GM18499 (cell line): ENCODE results near the gene FAM72B.
"Not testable (repeated sequence)": the region's sequence is repeated elsewhere in the genome, so short reads cannot be mapped to it uniquely, and the experiment has no call there.

ENCODE experiments used
- ATAC-seq: cut with Tn5 transposase; IDR thresholded peaks from one replicate; pipeline ENCODE4 v1.9.1; 2021; ENCODE audit warnings: moderate number of reproducible peaks; ENCODE audit not compliant: insufficient read depth, unreplicated experiment

FAM72B gene

DNA sequence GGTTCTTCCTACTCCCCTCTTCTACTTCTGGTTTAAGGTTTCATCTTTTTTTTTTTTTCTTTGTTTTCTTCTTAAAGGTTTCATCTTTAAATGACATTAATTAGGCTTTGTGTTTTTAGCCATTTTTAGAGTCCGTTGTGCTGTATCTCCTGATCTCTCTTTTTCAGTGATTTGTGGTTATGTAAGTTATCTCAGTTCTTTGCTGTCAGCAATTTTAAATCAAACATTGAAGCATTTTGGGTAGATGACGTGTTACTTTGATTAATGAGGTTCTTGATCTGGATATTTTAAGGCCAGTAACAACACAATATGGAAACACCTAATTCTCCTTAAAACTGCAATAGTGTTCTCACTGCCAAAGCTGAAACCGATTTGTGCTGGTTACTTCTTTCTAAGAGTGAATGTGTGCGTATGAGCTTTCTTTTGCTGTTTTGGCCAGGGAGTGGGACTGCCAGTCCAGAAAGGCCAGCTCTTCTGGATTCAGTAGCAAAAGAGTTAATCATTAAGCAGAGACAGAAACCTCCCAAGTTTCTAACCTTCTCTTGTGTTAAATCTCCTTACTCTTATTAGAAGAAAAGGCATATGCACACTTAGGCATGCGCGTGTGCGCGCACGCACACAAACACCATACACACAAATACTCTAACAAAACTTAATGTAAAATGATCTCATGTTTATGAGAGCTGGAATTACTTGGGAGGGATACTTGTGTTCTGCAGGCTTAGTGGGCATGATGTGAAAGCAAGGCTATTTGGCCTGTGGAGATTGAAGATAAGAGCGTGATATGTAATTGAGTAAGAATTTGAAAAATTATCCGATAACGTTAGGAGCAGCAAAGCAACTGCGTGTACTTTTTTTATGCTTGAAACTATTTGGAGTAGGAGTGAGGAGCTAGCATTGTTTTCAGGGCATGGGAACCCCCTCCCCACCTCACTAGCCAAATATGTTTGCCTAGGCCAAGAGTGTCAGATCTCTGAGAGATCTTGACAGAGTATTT, 17.1 kb upstream of the FAM72B start:
- ATAC-seq, result not testable (repeated sequence)

DNA sequence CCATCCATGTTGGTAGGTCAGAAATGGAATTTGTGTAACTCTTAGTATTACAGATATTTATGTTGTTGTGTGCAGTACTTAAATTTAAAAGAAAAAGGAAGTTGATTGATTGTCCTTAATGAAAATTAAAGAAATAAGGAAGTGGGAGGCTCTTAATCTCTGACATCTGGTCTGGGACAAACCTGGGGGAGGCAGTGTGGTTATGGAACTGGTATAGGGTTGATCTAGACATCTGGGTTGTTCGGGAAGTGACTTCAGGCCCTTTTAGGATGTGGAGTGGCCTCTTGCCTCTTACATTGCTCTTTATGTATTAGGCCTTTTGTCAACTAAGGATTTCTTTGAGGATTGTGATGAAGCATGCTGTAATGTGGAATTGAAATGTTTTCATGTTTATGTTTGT, 16.1 kb upstream of the FAM72B start:
- not testable (repeated sequence) for ATAC-seq

DNA sequence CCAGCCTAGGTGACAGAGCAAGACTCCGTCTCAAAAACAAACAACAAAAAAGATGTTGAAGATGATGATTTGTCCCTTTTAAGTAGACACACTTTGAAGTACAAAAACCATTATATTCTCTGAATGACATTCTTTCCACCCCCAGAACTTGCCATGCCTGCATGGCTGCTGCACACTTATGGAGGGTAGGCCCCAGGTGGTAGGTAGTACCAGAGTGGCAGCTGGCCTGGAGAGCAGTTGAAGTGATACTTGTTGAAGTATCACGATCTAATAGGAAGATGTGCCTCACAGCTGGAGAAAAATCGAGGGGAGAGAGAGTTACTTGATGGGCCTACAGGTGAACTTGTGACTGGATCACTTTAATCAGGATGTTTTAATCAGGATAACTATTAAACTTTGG, 15.6 kb upstream of the FAM72B start:
- ATAC-seq, result not testable (repeated sequence)

DNA sequence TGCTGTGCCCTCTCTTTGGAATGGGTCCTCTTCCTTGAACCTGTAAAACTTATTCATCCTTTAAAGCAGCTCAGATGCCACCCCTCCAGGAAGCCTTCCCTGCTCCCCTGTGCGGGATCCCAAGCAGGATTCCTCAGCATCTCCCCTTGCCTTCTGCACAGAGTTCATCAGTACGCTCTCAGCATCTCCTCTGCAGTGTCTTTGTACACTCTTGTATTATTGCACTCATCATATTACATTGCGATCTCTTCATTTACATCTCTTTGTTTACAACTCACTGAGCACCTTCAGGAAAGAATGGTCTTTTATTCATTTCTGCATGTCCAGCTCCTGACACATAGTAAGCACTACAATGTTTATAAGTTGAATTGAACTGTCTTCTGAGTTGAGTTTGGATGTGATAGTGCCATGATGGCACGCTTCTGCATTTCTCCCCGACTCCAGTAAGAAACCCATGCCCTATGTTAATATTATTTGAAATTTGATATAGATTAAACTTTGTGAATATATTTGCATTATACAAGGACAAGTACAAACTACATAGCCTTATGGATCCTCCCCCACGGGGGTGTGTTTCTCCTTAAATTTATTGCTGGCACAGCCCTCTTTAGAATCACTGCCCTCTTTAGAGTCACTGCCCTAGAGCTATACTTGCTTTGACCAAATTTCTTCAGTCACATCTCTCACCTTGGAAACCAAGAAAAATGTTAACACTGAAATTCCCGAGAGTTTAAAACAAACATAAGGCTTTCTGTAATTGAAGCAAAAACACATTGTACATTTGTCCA, 13.1 kb upstream of the FAM72B start:
- ATAC-seq, result not testable (repeated sequence)

DNA sequence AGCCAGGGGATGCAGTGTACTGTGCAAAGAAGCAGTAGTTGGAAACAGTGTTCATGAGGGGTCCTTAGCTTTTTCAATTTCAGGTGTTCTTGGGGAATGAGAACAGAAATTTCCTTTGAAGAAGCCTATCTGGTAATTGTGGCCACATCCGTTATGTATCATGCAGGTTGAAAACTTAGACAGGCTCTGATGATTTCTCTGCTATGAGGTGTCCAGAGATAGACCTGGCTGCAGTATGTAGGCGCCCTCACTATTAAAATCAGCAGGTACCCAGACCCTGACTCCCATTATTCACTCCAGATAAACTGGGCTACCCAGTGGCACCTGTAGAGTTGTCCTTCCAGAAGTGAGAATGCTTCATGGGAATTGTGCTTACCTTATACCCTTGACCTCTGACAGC, 8.4 kb upstream of the FAM72B start:
- not testable (repeated sequence) for ATAC-seq

DNA sequence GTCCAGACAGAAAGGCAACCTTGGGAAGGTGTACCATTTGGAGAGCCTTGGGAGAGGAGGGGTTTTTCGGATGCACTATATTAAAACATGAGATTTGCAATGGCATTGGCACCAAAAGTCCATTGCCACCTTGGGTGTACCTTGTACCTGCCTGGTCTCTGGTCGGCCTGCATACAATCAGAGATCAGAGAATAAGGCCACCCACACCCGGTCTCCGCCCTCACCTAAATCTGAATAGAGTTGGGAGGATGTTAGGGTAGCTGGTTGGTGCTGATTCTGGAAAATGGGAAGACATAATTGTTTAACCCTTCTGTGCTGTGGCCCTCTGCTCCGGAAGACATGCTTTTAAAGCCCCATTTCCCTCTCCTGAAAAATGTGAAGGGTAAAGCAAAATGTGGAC, 3.8 kb upstream of the FAM72B start:
- ATAC-seq, result not testable (repeated sequence)

DNA sequence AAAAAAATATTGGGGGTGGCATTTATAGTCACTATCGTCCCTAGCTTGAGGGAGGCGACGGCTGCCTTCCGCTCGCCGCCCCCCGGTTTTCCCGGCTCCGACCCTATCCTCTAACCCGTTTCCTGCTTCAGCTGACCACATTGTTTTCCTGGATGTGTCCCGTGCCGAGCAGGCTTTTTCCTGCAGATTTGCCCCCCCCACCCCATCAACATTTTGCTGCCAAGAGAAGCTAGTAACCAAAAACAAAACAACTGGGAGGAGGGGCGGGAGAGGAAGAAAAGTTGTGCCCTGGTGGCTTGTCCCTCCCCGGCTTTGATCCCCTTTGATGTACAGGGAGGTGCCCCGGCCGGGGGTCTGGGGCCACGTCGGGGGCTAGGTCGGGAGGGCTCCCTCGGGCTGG, 2.1 kb upstream of the FAM72B start:
- ATAC-seq, result not testable (repeated sequence)

DNA sequence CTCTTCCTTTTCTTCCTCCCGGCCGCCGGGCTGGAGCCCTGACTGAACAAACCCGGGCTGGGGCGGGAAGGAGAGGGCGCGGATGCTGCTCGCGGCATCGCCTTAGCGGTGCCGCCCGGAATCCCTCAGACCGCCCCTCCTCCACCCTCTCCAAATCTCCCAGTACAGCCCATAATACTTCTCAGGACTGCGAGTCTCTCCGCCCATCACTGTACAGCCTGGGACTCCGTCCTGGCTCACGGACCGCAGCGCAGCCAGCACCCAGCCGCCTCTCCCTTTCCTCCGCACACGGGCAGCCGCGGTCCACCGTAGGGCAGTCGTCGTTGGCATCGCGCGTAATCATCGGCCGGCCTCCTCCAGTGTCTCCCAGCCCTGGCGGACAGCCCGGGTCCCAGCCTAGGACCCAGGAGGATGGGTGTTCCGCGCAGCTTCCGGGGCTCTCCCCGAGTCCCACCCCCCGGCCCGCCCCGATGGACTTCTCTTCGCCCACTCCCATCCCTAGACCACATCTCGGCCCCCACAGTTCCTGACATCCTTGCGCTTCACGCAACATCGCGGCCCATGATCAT, 1.1 kb upstream of the FAM72B start:
- not testable (repeated sequence) for ATAC-seq

DNA sequence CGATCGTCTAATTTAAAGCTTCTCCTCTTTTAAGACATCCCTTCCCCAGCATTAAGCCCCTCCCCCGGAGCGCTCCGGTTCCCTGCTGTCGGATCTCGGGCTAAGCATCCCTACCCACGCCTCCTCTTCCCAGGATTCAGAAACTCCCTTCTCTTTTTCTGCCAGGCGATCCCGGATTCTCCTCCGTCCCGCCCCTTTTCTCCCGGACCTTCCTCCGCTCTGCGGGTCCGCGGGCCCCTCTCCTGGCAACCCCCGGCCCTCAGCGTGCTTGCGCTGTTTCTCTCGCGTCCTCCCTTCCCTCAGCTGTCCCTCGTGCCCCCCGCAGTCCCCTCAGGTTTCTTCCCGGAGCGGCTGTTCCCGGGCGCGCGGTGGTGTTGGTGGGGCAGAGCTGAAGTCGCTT, 273 bp downstream of the FAM72B start:
- ATAC-seq, result not testable (repeated sequence)

DNA sequence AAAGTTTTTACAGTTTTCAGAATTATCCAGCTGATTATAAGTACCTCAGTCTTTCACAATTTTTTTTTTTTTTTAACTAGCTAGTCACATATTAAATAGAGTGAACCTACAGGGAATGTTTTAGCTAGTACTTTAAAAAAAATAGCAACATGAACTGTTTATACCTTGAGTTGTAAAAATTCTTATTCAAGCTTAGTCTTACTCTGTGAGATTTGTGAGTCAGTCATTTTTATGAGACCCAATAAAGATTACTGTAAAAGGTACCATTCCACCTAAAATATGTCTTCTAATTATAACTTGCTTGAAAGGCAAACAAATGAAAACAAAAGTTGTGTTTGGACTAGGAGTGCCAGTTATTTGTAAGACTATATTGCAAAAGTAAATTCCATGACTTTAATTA, 5.9 kb downstream of the FAM72B start:
- ATAC-seq, result not testable (repeated sequence)

DNA sequence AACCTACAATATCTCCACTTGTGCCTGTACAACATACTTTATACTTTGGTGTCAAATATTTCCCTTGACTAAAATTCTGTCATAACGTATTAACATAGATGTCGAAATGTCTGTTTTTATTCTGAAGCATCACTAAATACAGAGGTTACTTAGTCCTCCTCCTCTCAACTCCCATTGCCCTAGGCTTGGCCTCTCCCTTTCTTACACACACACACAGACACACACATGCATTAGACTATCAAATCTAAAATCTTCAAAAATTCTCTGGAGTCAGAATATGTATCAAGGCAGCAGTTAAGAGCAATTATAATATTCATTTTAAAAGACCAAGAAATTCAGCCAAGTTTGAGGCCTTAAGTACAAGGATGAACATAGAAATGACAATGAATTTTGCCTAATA, 7.5 kb downstream of the FAM72B start:
- not testable (repeated sequence) for ATAC-seq

DNA sequence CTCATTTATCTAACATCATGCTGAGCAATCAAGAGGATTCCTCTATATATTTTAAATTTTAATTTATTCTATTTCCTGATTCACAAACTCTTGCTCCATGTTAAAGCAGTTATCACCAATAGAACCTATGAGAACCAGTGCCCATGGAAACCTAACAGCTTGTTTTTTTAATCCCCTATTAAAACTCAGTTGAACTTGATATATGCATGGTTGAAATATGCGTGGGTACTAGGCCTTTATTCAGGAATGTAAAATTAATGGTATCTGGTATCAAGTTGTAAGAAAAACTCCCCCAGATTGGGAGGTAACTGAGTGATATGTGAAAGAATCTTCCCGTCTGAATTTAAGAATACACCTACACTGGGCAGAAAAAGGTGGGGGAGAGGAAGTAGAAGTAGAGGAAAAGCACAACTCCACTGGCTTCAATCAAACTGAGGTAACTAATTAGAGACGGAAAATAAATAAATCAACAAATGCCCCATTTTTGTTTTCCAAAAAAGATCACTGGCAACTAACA, 15.9 kb downstream of the FAM72B start:
- not testable (repeated sequence) for ATAC-seq

DNA sequence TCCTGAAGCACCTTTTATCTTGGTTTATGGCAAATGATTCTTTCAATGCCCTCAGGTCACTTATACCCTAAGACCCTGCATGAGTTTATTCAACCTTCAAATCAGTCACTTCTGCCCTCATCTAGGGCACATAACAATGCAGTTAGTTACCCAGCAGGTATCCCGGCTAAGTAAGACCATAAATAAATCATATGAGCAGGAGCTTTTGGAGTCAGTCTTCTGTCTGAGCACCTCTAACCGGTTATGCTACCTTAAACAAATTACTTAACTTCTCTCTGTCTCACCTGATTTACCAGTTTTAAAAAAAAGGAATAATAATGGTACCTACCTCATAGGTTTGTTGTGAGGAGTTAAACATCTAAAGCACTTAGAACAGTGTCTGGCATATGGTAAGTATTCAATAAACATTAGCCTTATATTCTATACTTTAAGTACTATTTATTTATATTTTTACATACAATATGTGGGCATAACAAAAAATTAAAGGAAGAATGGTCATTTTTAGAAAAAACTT, 16.9 kb downstream of the FAM72B start:
- not testable (repeated sequence) for ATAC-seq

DNA sequence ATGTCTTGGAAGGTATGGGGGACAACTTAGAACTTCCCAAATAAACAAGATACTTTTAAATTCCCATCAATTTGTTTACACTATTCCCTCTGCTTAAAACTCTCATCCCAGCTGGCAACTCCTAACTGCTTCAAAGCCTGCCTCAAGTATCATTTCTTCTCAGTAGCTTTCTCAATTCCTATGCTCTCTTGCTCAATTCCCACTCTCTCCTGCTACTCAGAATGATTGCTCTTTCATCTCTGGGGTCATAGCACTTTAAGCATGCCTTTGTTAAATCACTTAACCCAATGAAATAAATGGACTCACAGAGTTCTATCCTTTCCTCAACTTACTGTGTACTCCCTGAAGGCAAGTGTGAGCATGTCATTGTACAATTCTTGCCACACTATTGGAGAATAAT, 18.8 kb downstream of the FAM72B start:
- not testable (repeated sequence) for ATAC-seq

DNA sequence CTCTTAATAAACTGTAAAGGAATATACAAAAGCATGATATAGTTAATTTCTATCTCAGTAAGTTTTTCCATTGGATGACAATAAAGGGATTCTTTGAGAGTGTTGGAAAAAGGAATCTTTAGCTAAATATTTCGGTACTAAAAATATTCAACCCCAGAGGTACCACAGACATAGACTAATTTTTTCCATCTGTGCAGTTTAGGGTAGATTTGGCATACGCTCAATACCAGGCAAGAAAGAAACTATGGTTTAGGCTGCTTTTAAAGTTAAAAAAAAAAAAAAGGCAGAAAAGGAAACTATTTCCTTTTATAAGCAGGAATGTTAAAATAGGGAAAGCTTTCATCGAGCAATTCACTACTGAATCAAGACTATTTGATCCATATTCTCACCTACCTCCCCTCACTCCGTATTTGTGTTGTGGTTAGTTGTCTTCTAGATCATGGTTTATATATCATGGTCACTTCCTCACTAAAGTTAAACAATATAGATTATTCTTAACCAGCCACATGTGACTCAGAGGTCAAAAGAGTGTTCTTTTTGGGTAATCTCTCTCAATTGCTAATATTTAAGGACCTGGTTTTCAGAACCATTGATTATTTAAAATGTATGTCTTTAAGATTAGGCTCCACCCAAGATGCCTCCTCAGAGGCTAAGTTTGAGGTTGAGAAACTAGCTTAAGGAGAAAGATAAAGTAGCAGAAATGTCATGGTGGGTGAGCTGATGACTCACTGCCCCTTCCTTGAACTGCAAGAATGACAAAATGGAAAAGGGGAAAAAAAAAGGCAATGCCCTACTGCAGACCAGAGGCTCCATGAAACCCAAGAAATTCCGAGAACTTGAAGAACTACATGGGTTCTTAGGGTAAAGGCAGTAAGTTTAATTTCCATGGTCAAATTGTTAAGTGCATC, 20.0 kb downstream of the FAM72B start:
- not testable (repeated sequence) for ATAC-seq

DNA sequence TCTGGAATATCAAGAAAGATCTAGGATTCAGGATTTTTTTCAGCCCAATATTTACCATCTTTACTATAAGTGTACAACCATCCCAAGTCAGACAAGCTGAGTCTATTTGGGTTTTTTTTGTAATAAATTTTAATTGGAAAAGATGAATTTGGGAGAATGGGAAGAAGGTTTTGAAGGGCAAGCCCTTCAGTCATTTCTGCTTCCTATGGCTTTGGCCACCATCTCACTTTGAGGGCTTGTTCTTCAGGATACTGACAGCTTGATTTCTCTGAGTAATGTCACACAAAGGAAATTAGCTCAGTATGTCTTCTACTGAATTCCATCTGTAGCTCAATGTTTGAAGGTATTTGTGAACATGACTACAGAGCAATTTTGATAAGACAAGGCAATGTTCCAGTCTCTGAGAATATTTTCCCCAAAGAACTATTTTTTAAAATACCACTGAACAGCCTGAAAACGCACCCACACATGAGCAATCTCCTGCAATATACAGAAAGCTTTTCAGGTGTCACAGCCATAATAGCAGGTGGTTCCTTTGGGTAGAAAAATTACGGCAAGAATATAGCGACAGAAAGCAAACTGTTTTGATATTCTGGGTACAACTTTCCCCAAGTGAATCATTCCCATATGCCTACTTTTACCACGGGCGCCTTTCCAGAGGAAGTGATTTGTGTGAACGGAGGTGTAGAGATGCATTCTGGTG, 22.8 kb downstream of the FAM72B start:
- ATAC-seq, result not testable (repeated sequence)

DNA sequence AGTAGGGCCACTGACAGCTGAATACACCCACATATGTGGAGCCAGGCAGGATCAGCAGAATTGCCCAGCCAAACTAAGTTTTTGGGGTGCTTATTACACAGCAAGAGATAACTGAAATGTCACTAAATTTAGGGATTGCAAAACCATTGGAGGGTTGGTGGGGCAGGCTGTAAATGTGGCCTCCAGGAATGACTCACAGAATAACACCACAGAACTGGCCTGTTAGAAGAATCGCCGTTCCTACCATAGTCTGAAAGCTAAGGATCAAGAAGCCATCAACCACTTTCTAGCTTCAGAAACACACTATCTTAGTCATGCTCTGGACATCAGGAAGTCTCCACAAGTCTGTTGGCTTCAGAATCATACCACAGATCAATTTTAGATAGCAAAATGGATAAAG, 24.0 kb downstream of the FAM72B start:
- not testable (repeated sequence) for ATAC-seq

DNA sequence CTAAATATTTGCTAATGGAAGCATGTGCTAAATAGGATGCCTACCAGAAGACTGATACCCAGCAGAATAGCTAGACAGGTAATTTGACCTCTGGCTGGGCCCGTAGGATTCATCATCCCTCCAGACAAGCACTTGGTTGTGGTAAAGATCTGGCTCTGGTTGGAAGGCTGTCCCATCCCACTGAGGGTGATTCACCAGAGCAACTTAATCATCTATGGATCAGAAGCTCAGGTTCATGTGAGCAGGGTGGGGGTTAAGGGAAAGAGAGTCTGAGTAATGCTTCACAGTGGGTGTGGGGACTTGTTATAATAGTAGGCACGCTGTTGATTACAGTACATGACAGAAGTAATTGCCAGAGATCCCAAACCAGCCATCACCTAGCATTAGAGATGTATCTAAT, 26.5 kb downstream of the FAM72B start:
- ATAC-seq, result not testable (repeated sequence)
